Measurements from ENCODE around the gene RMRP.

RMRP gene

DNA sequence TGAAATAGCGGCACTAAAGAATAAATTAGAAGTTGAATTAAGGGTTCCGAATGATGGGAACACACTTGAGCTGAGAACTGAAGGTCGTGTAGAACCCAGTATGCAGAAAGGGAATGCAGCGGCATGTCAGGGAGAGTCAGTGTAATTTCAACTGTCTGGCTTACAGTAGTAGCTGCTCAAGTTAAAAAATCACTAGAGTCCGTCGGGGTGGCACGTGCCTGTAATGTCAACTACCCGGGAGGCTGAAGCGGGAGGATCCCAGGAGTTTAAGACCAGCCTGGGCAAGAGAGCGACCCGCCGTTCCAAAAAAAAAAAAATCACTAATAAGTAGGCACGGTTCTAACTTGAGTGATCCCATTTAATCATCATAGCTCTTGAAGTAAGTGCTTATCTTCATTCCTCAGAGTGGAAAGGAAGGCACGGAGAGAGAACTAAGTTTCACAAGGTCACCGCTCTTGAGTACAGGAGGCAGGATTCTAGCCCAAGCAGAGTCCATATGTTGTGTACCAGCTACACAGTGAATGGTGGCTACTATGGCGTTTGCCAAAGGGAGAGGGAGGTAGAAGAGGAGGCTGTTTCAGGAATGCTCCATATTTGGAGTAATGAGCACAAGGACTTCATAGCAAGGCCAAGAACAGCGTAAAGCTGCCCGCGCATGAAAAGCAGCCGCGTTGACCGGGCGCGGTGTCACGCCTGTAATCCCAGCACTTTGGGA, 831 bp downstream of the RMRP start:
- Histone ChIP-seq H3K27me3 (ENCODE audit: control insufficient read depth in 1 of 2, insufficient read depth in 2 of 2, low read length in 2 of 2) (no peaks in the 10 kb centered on the region), H3K27ac (ENCODE audit: low read depth, low read length) (peak overlapping the region; percentile 99), H3K9me3 (ENCODE audit: control insufficient read depth in 1 of 2, low read length in 2 of 2) (no peaks in the 10 kb centered on the region), H3K4me1 (ENCODE audit: control insufficient read depth in 1 of 2, insufficient read depth in 2 of 2, low read length in 2 of 2) (peaks cover 23 to 33% of the 10 kb centered on the region in 2 donors), H3K9ac (ENCODE audit: low read depth in 1 of 2, low read length in 2 of 2) (peak overlapping the region; percentile 59 to 81), H3K4me3 (ENCODE audit: low read depth in 1 of 2, low read length in 2 of 2) (peak overlapping the region; percentile 59 to 77), H3K36me3 (ENCODE audit: control insufficient read depth in 1 of 2, insufficient read depth in 2 of 2, low read length in 2 of 2) (peaks cover 7 to 8% of the 10 kb centered on the region in 2 donors)

DNA sequence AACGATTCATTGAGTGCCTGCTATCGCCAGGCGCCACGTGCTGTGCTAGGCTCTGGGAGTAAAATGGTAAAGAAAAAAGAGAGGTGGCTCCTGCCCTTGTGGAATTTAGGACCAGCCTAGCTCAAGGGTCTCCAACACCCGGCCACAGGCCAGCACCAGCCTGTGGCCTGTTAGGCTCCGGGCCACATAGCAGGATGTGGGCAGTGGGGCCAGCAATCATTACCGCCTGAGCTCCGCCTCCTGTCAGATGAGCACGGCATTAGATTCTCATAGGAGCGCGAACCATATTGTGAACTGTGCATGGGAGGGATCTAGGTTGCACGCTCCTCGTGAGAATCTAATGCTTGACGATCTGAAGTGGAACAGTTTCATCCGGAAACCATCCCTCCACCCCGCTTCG, 1.5 kb downstream of the RMRP start:
- Histone ChIP-seq H3K9me3 (ENCODE audit: control insufficient read depth in 1 of 2, low read length in 2 of 2) (no peaks in the 10 kb centered on the region), H3K27ac (ENCODE audit: low read depth, low read length) (no peak overlapping the region), H3K4me1 (ENCODE audit: control insufficient read depth in 1 of 2, insufficient read depth in 2 of 2, low read length in 2 of 2) (peaks cover 20 to 30% of the 10 kb centered on the region in 2 donors), H3K9ac (ENCODE audit: low read depth in 1 of 2, low read length in 2 of 2) (no peak overlapping the region), H3K36me3 (ENCODE audit: control insufficient read depth in 1 of 2, insufficient read depth in 2 of 2, low read length in 2 of 2) (peaks cover 5 to 7% of the 10 kb centered on the region in 2 donors), H3K4me3 (ENCODE audit: low read depth in 1 of 2, low read length in 2 of 2) (no peak overlapping the region), H3K27me3 (ENCODE audit: control insufficient read depth in 1 of 2, insufficient read depth in 2 of 2, low read length in 2 of 2) (no peaks in the 10 kb centered on the region)

DNA sequence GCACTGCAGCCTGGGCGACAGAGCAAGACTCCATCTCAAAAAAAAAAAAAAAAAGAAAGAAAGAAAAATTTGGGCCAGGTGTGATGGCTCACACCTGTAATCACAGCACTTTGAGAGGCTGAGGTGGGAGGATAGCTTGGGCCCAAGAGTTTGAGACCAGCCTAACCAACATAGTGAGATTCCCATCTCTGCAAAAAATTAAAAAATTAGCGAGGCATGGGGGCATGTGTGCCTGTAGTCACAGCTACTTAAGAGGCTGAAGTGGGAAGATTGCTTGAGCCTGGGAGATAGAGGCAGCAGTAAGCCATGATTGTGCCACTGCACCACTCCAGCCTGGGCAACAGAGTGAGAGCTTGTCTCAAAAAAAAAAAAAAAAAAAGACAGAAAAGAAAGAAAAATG, 4.2 kb downstream of the RMRP start:
- H3K4me3 ChIP-seq (ENCODE audit: low read depth in 1 of 2, low read length in 2 of 2) = no peak overlapping the region
- no peaks in the 10 kb centered on the region for H3K9me3 ChIP-seq (ENCODE audit: control insufficient read depth in 1 of 2, low read length in 2 of 2)
- H3K27me3 ChIP-seq (ENCODE audit: control insufficient read depth in 1 of 2, insufficient read depth in 2 of 2, low read length in 2 of 2) = no peaks in the 10 kb centered on the region
- H3K27ac ChIP-seq (ENCODE audit: low read depth, low read length) = no peak overlapping the region
- no peaks in the 10 kb centered on the region for H3K36me3 ChIP-seq (ENCODE audit: control insufficient read depth in 1 of 2, insufficient read depth in 2 of 2, low read length in 2 of 2)
- peaks cover 3 to 9% of the 10 kb centered on the region in 2 donors for H3K4me1 ChIP-seq (ENCODE audit: control insufficient read depth in 1 of 2, insufficient read depth in 2 of 2, low read length in 2 of 2)
- no peak overlapping the region for H3K9ac ChIP-seq (ENCODE audit: low read depth in 1 of 2, low read length in 2 of 2)

DNA sequence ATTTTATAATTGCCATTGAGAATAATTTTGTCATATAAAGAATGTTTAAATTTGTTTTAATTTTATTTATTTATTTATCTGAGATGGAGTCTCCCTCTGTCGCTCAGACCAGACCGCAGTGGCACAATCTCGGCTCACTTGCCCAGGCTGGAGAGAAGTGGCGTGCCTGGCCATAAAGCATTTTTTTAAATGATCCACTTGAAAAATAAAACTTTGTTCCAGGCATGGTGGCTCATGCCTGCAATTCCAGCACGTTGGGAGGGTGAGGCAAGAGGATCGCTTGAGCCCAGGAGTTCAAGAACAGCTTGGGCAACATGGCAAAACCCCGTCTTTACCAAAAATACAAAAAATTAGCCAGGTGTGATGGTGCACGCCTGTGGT, 5.0 kb downstream of the RMRP start:
- H3K27me3 ChIP-seq (ENCODE audit: control insufficient read depth in 1 of 2, insufficient read depth in 2 of 2, low read length in 2 of 2) = no peaks in the 10 kb centered on the region
- no peak overlapping the region for H3K27ac ChIP-seq (ENCODE audit: low read depth, low read length)
- H3K4me3 ChIP-seq (ENCODE audit: low read depth in 1 of 2, low read length in 2 of 2) = no peak overlapping the region
- H3K36me3 ChIP-seq (ENCODE audit: control insufficient read depth in 1 of 2, insufficient read depth in 2 of 2, low read length in 2 of 2) = no peaks in the 10 kb centered on the region
- no peaks in the 10 kb centered on the region for H3K9me3 ChIP-seq (ENCODE audit: control insufficient read depth in 1 of 2, low read length in 2 of 2)
- peaks cover 3 to 10% of the 10 kb centered on the region in 2 donors for H3K4me1 ChIP-seq (ENCODE audit: control insufficient read depth in 1 of 2, insufficient read depth in 2 of 2, low read length in 2 of 2)
- H3K9ac ChIP-seq (ENCODE audit: low read depth in 1 of 2, low read length in 2 of 2) = no peak overlapping the region

DNA sequence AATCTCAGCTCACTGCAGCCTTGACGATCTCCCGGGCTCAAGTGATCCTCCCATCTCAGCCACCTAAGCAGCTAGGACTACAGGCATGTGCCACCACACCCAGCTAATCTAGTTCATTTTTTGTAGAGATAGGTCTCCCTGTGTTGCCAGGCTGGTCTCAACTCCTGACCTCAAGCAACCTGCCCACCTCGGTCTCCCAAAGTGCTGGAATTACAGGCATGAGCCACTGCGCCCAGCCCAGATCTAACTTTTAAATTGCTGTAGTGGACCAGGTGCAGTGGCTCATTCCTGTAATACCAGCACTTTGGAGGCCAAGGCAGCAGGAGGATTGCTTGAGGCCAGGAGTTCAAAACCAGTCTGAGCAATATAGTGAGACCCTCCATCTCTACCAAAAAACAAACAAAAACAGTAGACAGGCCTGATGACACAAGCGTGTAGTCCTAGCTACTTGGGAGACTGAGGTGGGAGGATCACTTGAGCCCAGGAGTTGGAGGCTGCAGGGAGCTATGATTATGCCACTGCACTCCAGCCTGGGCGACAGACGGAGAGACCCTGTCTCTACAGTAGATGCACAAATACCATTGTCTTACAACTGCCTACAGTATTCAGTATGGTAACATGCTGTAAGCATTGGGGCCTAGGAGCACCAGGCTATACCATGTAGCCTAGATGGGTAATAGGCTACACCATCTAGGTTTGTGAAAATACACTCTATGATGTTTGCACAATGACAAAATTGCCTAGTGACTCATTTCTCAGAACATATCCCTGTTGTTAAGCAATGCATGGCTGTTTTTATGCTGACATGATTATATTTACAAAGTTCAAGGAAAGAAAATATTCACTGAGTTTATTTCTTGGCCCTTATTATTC, 5.6 kb downstream of the RMRP start:
- Histone ChIP-seq H3K9me3 (ENCODE audit: control insufficient read depth in 1 of 2, low read length in 2 of 2) (no peaks in the 10 kb centered on the region), H3K36me3 (ENCODE audit: control insufficient read depth in 1 of 2, insufficient read depth in 2 of 2, low read length in 2 of 2) (no peaks in the 10 kb centered on the region), H3K9ac (ENCODE audit: low read depth in 1 of 2, low read length in 2 of 2) (no peak overlapping the region), H3K27me3 (ENCODE audit: control insufficient read depth in 1 of 2, insufficient read depth in 2 of 2, low read length in 2 of 2) (no peaks in the 10 kb centered on the region), H3K27ac (ENCODE audit: low read depth, low read length) (no peak overlapping the region), H3K4me1 (ENCODE audit: control insufficient read depth in 1 of 2, insufficient read depth in 2 of 2, low read length in 2 of 2) (peaks cover 4 to 14% of the 10 kb centered on the region in 2 donors), H3K4me3 (ENCODE audit: low read depth in 1 of 2, low read length in 2 of 2) (no peak overlapping the region)

DNA sequence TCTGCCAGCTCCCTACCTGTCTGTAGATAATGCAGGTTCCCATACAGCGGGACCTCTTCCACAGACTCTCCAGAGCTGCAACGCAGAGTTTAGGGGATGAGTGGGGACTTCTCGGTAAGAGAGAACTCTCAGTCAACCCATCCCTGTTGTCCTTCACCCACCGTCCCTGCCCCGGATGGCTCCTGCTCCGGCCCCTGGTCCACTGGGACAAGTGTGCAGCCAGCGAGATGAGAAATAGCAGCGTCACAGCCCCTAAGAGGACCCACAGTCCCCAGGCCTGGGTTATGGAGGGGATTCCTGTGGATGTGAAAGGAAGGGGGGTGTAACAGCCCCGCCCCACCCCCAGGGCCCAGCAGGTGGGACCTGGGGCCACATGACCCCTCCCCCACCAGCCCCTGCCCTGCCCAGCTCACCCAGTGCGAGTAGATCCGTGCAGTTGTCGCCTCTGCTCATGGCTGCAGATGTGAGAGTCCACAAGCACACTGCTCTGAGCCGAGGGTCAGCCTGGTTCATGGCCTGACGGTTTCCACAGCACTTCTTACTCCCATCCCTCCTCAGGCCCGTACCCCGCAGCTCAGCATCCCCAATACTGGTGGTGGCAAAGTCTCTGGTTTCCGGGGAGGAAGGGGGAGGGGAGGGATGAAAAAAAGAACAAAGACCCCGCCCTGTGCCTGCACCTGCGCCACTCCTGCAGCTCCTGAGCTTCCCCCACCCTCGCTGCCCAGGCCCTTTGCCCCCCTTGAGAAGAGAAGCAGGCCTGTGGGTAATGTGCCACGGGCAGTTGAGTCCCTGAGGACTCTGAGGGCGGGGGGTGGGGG, 7.3 kb downstream of the RMRP start, which contains the start of gene SIT1:
TSS of gene SIT1 (minus strand) at position 591 of the 818 bp plus-strand sequence. CDS start at position 513, 78 bp downstream.
- Histone ChIP-seq H3K27ac (ENCODE audit: low read depth, low read length) (no peak within 1 kb of the TSS), H3K4me3 (ENCODE audit: low read depth in 1 of 2, low read length in 2 of 2) (peak within 1 kb of the TSS; percentile 50 to 55), H3K27me3 (ENCODE audit: control insufficient read depth in 1 of 2, insufficient read depth in 2 of 2, low read length in 2 of 2) (no peaks in the 10 kb centered on the region), H3K36me3 (ENCODE audit: control insufficient read depth in 1 of 2, insufficient read depth in 2 of 2, low read length in 2 of 2) (no peaks in the 10 kb centered on the region), H3K9me3 (ENCODE audit: control insufficient read depth in 1 of 2, low read length in 2 of 2) (no peaks in the 10 kb centered on the region), H3K4me1 (ENCODE audit: control insufficient read depth in 1 of 2, insufficient read depth in 2 of 2, low read length in 2 of 2) (peaks cover 7 to 13% of the 10 kb centered on the region in 2 donors), H3K9ac (ENCODE audit: low read depth in 1 of 2, low read length in 2 of 2) (peak within 1 kb of the TSS in 1 of 2 donors; percentile 52)

DNA sequence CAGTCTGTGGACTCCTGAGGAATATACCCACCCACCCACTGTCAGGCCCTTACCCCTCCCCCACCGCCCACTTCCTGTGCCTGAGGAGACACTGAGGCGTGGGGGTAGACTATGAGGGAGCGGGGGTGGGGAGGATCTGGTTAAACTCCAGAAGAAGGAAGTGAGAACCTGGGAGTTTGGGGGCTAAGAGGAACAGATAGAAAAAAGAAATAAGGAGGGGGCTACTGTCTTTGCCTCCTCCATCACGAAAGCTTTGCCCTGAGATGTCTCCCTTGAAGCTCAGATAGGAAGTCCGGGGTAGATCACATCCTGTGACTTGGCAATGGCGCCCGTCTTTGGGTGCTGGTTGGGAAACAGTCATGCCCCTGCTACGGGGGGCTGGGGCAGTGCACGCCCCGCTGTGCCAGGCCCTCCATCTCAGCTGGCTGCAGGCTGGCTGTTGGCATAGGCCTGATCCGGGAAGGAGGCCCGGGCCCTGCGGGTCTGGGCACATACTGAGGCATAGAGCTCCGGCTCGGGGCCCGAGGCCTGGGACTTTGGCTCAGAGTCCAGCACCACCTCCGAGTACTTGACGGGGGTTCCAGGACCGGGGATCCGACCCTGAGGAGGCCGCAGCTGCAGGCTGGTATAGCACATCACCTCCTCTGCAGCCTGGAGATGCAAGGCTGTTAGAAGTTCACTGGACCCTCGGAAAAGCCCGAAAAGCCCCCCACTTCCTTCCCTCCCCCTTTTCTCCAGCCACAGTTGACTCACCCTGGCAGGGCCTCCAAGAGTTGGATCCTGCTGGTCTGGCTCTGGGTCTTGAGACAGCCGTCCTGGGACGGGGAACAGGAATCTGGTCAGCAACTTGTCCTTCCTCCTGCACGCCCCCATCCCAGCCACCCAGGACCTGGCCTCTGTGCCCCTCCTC, 8.1 kb downstream of the RMRP start:
- no peaks in the 10 kb centered on the region for H3K27me3 ChIP-seq (ENCODE audit: control insufficient read depth in 1 of 2, insufficient read depth in 2 of 2, low read length in 2 of 2)
- no peaks in the 10 kb centered on the region for H3K9me3 ChIP-seq (ENCODE audit: control insufficient read depth in 1 of 2, low read length in 2 of 2)
- no peaks in the 10 kb centered on the region for H3K36me3 ChIP-seq (ENCODE audit: control insufficient read depth in 1 of 2, insufficient read depth in 2 of 2, low read length in 2 of 2)
- H3K4me3 ChIP-seq (ENCODE audit: low read depth in 1 of 2, low read length in 2 of 2) = peak overlapping the region; percentile 50 to 55
- H3K27ac ChIP-seq (ENCODE audit: low read depth, low read length) = no peak overlapping the region
- peak overlapping the region in 1 of 2 donors; percentile 52 for H3K9ac ChIP-seq (ENCODE audit: low read depth in 1 of 2, low read length in 2 of 2)
- peaks cover 7 to 13% of the 10 kb centered on the region in 2 donors for H3K4me1 ChIP-seq (ENCODE audit: control insufficient read depth in 1 of 2, insufficient read depth in 2 of 2, low read length in 2 of 2)

DNA sequence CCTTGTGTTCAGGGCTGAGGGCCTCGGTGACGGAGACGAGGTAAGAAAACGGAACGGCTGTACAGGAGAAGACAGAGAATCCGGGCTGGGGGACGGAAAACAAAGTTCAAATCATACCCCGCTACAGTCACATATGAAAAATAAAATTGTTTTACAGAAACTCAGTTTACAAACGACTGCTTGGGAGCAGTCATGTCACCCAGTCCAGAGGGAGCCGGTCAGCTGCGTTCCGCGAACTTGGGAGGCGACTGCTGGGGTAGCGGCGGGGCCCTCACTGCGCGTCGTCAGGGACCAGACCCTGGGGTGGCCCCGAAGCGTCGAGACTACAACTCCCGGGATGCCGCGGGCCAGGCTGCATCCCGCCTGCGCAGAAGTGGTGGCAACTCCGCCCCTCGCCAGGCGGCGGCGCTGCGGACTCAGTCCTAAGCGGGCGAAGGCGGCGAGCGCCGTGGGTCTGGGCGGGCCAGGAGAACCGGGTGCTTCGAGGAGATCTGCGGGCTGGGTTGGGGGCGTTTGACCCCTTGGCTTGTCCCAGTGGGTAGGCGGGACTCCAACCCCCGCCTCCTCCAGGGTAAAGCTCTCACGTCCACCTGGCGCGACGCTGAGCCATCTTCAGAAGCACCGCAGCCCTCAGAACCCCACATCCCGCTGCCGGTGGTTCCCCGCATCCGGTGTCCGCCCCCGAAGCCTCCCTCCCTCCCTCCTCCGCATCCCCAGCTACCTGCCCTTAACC, 11.1 kb downstream of the RMRP start:
- Histone ChIP-seq H3K27me3 (ENCODE audit: control insufficient read depth in 1 of 2, insufficient read depth in 2 of 2, low read length in 2 of 2) (no peaks in the 10 kb centered on the region), H3K4me1 (ENCODE audit: control insufficient read depth in 1 of 2, insufficient read depth in 2 of 2, low read length in 2 of 2) (peaks cover 7 to 10% of the 10 kb centered on the region in 2 donors), H3K4me3 (ENCODE audit: low read depth in 1 of 2, low read length in 2 of 2) (peak overlapping the region; percentile 89 to 91), H3K36me3 (ENCODE audit: control insufficient read depth in 1 of 2, insufficient read depth in 2 of 2, low read length in 2 of 2) (no peaks in the 10 kb centered on the region), H3K9ac (ENCODE audit: low read depth in 1 of 2, low read length in 2 of 2) (peak overlapping the region; percentile 94 to 96), H3K9me3 (ENCODE audit: control insufficient read depth in 1 of 2, low read length in 2 of 2) (no peaks in the 10 kb centered on the region), H3K27ac (ENCODE audit: low read depth, low read length) (peak overlapping the region; percentile 84)

DNA sequence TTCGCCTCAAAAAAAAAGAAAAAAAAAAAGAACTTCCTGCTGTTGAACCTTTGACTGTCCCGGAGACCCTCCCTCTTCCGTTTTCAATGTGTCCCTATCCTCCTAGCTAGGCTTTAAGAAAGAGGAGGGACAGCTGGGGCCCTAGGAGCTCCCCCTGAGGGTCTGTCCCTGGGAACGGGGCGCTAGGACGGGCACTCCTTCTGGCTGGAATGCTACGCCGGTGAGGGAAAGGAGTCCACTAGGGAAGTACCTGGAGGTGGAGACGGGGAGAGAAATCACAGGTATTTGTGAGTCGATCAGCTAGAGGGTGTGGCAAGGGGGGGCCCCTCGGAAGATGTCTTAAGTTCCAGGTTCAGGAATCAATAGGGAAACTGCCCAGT, 11.7 kb downstream of the RMRP start:
- Histone ChIP-seq H3K27me3 (ENCODE audit: control insufficient read depth in 1 of 2, insufficient read depth in 2 of 2, low read length in 2 of 2) (no peaks in the 10 kb centered on the region), H3K27ac (ENCODE audit: low read depth, low read length) (peak overlapping the region; percentile 84), H3K36me3 (ENCODE audit: control insufficient read depth in 1 of 2, insufficient read depth in 2 of 2, low read length in 2 of 2) (no peaks in the 10 kb centered on the region), H3K9ac (ENCODE audit: low read depth in 1 of 2, low read length in 2 of 2) (peak overlapping the region; percentile 94 to 96), H3K4me3 (ENCODE audit: low read depth in 1 of 2, low read length in 2 of 2) (peak overlapping the region; percentile 89 to 91), H3K4me1 (ENCODE audit: control insufficient read depth in 1 of 2, insufficient read depth in 2 of 2, low read length in 2 of 2) (peaks cover 7 to 10% of the 10 kb centered on the region in 2 donors), H3K9me3 (ENCODE audit: control insufficient read depth in 1 of 2, low read length in 2 of 2) (no peaks in the 10 kb centered on the region)

All from duodenal mucosa (tissue), 2 donors.